Liver (tissue), 9 donors: Measurements from ENCODE around the gene BAIAP3. TPM values are rescaled to one million over a fixed set of nuclear protein-coding genes. Genes with fewer than 3 reads are reported as not detected.
A peak's percentile ranks its signal among the peaks of the same experiment; 100 is the strongest.

ENCODE experiments used
- DNase-seq: peaks from one replicate; pipeline ENCODE4 v3.0.0-alpha.2; 2017; ENCODE audit warnings: low spot score
- H3K27ac ChIP-seq, 2 donors: one replicate each; pipeline ENCODE4 v1.7.0; 2013; ENCODE audit warnings: inconsistent platforms in 2 of 2, low read length in 2 of 2, control low read depth in 1 of 2, low read depth in 1 of 2, mild to moderate bottlenecking in 1 of 2
- H3K27me3 ChIP-seq, 4 donors: one replicate each; pipeline versions ENCODE4 v1.6.1 to v1.7.0; 2013; ENCODE audit warnings: low read length in 3 of 4, inconsistent platforms in 1 of 4, mild to moderate bottlenecking in 1 of 4, moderate library complexity in 1 of 4; ENCODE audit not compliant: control insufficient read depth in 4 of 4, insufficient read depth in 4 of 4
- H3K36me3 ChIP-seq, 4 donors: one replicate each; pipeline versions ENCODE4 v1.6.1 to v1.7.0; 2013; ENCODE audit warnings: low read length in 3 of 4, mild to moderate bottlenecking in 3 of 4, low read depth in 1 of 4, moderate library complexity in 1 of 4; ENCODE audit not compliant: control insufficient read depth in 4 of 4, insufficient read depth in 3 of 4
- H3K4me1 ChIP-seq, 4 donors: one replicate each; pipeline versions ENCODE4 v1.6.1 to v1.7.0; 2013; ENCODE audit warnings: low read length in 3 of 4, mild to moderate bottlenecking in 3 of 4, moderate library complexity in 1 of 4; ENCODE audit not compliant: control insufficient read depth in 4 of 4, insufficient read depth in 4 of 4
- H3K4me3 ChIP-seq, 3 donors: one replicate each; pipeline versions ENCODE4 v1.6.1 to v1.7.0; 2013; ENCODE audit warnings: low read length in 3 of 3, control low read depth in 1 of 3, low read depth in 1 of 3, mild to moderate bottlenecking in 1 of 3
- H3K9ac ChIP-seq, 2 donors: one replicate each; pipeline ENCODE4 v1.7.0; 2013; ENCODE audit warnings: low read length in 2 of 2, mild to moderate bottlenecking in 2 of 2, moderate library complexity in 2 of 2, control low read depth in 1 of 2, low read depth in 1 of 2
- H3K9me3 ChIP-seq, 4 donors: one replicate each; pipeline versions ENCODE4 v1.6.1 to v1.7.0; 2013; ENCODE audit warnings: low read length in 3 of 4; ENCODE audit not compliant: control insufficient read depth in 4 of 4
- EGR1 ChIP-seq, 2 donors: IDR thresholded peaks; 2 replicates each; pipeline ENCODE4 v1.6.1; 2016 to 2018; ENCODE audit warnings: antibody characterized with exemption in 2 of 2, low read depth in 2 of 2
- FOXA2 ChIP-seq: IDR thresholded peaks from 2 replicates; pipeline ENCODE4 v1.6.1; 2016; ENCODE audit warnings: antibody characterized with exemption
- JUND ChIP-seq, 2 donors: IDR thresholded peaks; 2 replicates each; pipeline ENCODE4 v1.6.1; 2016; ENCODE audit warnings: antibody characterized with exemption in 2 of 2
- REST ChIP-seq: IDR thresholded peaks from 2 replicates; pipeline ENCODE4 v1.6.1; 2016; ENCODE audit warnings: antibody characterized with exemption, mild to moderate bottlenecking
- RXRA ChIP-seq, 2 donors: IDR thresholded peaks; 2 replicates each; pipeline ENCODE4 v1.6.1; 2017 to 2018; ENCODE audit warnings: antibody characterized with exemption in 2 of 2, mild to moderate bottlenecking in 1 of 2
- TAF1 ChIP-seq: conservative IDR thresholded peaks from 2 replicates; pipeline ENCODE4 v1.6.1; 2016; ENCODE audit warnings: antibody characterized with exemption, mild to moderate bottlenecking
- ZBTB33 ChIP-seq: IDR thresholded peaks from 2 replicates; pipeline ENCODE4 v1.6.1; 2016; ENCODE audit warnings: antibody characterized with exemption
- WGBS: extraction: QIAGEN DNeasy Blood & Tissue Kit; methylation state at CpG from one replicate; pipeline ENCODE4 v1.1.7; 2013; 5-methylcytosine and 5-hydroxymethylcytosine counted together
- polyA plus RNA-seq, 2 donors: library from polyadenylated mRNA; stranded (reverse) in 1 of 2; unstranded in 1 of 2; fragments of 200-250 nt in 1 of 2; fragments of >200 nt in 1 of 2; fragmentation: Nextera tagmentation in 1 of 2; extraction: Ambion mirVana in 1 of 2; gene quantifications; one replicate each; pipeline versions ENCODE4 v1.2.1 to v1.2.3, GENCODE V29; 2013 to 2015
- total RNA-seq, 2 donors: library from RNA; depleted of rRNA; stranded (reverse); fragments of >200 nt; gene quantifications; one replicate each; pipeline ENCODE4 v1.2.3, GENCODE V29; 2014
- TF ChIP-seq, protein P1 (sequence below): fragments of 150-350 bp; IDR thresholded peaks from 2 replicates; pipeline ENCODE4 v1.5.1; 2017; ENCODE audit warnings: improper control_type of control experiment, low read depth, low read length; ENCODE audit not compliant: missing input control
- donor health status: healthy.
- donor health status: healthy.
- donor health status: healthy.
- donor health status: healthy.
- donor health status: healthy.

The BAIAP3 gene
- total and polyA plus RNA-seq, 4 donors, result 1.6 to 3.8 (median 2.6) TPM

DNA sequence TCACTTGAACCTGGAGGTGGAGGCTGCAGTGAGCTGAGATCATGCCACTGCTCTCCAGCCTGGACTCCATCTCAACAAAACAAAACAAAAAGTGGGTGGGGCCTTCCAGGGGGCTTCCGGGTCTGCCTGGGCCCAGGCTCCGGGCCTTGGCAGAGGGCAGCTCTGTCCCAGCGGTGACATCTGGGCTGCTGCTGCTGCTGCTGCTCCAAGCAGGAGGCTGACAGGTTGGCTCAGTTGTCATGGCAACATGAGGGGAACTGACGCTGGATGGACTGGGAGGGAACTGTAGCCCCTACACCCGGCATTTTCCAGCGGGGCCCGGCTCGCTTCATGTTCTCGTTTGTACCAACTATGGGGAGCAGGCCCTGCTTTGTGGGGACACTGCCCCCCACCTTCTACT, 4.0 kb downstream of the BAIAP3 start:
- no peaks in the 10 kb centered on the region for H3K9me3 ChIP-seq
- DNase-seq, result no peak
- H3K27ac ChIP-seq, result no peak overlapping the region
- peaks cover 0 to 2% (median 0%) of the 10 kb centered on the region in 4 donors for H3K27me3 ChIP-seq
- no peak overlapping the region for H3K4me3 ChIP-seq
- WGBS, result 65% methylated on average over 9 of the region's 9 CpGs
- H3K9ac ChIP-seq, result no peak overlapping the region
- H3K36me3 ChIP-seq, result no peaks in the 10 kb centered on the region
- H3K4me1 ChIP-seq, result peaks cover 2 to 10% (median 7%) of the 10 kb centered on the region in 4 donors
- TF ChIP-seq TAF1 (no peak), RXRA (IDR thresholded peaks at IDR 0.05) (no peak), JUND (IDR thresholded peaks at IDR 0.05) (no peak), ZBTB33 (no peak), EGR1 (IDR thresholded peaks at IDR 0.05; ENCODE audit: low read depth in 2 of 2) (no peak), FOXA2 (no peak)
- TF ChIP-seq, protein P1, sequence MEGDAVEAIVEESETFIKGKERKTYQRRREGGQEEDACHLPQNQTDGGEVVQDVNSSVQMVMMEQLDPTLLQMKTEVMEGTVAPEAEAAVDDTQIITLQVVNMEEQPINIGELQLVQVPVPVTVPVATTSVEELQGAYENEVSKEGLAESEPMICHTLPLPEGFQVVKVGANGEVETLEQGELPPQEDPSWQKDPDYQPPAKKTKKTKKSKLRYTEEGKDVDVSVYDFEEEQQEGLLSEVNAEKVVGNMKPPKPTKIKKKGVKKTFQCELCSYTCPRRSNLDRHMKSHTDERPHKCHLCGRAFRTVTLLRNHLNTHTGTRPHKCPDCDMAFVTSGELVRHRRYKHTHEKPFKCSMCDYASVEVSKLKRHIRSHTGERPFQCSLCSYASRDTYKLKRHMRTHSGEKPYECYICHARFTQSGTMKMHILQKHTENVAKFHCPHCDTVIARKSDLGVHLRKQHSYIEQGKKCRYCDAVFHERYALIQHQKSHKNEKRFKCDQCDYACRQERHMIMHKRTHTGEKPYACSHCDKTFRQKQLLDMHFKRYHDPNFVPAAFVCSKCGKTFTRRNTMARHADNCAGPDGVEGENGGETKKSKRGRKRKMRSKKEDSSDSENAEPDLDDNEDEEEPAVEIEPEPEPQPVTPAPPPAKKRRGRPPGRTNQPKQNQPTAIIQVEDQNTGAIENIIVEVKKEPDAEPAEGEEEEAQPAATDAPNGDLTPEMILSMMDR, result no peak

DNA sequence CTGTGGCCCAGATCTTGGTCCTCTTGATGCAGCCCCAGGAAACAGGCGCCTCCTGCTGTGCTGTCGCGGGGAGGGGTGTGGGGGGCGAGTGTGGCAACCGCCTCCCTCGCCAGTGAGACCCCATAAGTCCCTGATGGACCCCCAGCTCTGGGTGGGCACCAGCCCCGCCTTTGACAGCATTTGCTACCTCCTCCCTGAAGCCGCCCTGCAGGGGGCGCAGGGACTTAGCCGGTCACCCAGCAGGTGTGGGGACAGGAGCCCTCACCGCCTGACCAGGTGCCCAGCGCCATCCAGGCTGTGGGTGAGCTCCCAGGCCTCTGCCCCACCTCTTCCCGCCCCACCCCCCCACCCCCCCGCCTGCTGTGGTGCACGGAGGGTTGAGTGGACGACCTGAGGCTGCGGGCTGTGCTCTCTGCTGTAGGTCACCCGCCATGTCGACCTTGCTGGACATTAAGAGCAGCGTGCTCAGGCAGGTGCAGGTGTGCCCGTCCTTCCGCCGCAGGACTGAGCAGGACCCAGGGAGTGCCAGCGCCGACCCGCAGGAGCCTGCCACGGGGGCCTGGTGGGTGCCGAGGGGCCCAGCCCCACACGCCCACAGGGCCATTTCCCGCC, 4.8 kb downstream of the BAIAP3 start:
- peak; percentile 49 for DNase-seq
- peaks cover 0 to 2% (median 0%) of the 10 kb centered on the region in 4 donors for H3K27me3 ChIP-seq

More for the DNA sequence above, 4.8 kb downstream of the BAIAP3 start:
- H3K9me3 ChIP-seq, result no peaks in the 10 kb centered on the region
- no peaks in the 10 kb centered on the region for H3K36me3 ChIP-seq
- TF ChIP-seq REST, result no peak
- TF ChIP-seq, protein P1, result peak; percentile 47
- H3K4me3 ChIP-seq, result no peak overlapping the region
- H3K27ac ChIP-seq, result no peak overlapping the region
- H3K4me1 ChIP-seq, result peaks cover 4 to 12% (median 9%) of the 10 kb centered on the region in 4 donors
- no peak overlapping the region for H3K9ac ChIP-seq
- 48% methylated on average over 30 of the region's 30 CpGs for WGBS
